NCI-H2029 treated with DMSO at 0.1 percent for 48 hours (cell line): ENCODE measurements around the gene KRT7.
A peak's percentile ranks its signal among the peaks of the same experiment; 100 is the strongest.

Source experiments
- DNase-seq: peaks from one replicate; lab custom pipeline; 2025; lab: John Stamatoyannopoulos, UW

The KRT7 gene

DNA sequence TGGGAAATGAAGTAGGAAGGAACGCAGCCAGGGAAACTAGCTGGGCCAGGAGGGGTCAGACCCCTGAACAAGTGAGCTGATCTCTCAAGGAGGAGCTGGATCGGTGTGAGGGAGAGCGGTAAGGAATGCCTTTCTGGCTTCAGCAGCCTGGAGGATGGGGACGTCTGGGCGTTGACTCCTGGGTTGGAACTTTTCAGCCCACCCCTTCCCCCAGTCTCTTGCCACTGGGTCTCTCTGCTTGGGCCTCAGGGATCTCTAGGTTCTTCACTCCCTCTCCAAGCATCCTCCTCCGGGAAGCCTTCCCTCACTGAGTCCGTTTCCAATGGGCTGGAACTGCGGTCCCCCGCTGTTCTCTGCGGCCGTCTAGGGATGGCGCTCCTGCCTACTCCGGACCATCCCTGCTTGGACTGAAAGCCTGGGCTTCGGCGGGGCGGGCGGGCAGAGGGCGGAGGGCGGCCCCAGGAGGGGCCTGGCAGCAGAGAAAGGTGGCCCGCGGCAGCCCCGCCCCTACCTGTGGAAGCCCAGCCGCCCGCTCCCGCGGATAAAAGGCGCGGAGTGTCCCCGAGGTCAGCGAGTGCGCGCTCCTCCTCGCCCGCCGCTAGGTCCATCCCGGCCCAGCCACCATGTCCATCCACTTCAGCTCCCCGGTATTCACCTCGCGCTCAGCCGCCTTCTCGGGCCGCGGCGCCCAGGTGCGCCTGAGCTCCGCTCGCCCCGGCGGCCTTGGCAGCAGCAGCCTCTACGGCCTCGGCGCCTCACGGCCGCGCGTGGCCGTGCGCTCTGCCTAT, at the start of gene KRT7:
Gene KRT7 (plus strand): TSS at position 570 of the 788 bp plus-strand sequence. CDS start 54 bp downstream, at position 624.
- no peak for DNase-seq

DNA sequence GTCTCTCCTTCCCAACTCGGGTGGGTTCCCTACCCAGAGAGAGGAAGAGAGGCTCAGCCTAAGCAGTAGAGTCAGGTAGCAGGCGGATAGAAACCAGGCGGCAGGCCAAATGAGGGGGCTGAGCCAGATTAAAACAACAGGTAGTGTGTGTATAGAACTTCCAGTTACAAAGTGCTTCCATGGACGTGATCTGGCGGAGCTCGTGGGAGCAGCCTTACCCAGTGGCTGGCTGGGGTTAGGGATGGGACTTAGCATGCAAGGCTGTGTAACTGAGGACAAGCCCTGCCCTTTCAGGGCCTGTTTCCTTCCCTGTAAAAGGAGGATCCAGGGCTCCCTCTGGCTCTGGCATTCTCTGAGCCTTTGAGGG, 49.5 kb upstream of the KRT7 start:
- peak; percentile 50 for DNase-seq

DNA sequence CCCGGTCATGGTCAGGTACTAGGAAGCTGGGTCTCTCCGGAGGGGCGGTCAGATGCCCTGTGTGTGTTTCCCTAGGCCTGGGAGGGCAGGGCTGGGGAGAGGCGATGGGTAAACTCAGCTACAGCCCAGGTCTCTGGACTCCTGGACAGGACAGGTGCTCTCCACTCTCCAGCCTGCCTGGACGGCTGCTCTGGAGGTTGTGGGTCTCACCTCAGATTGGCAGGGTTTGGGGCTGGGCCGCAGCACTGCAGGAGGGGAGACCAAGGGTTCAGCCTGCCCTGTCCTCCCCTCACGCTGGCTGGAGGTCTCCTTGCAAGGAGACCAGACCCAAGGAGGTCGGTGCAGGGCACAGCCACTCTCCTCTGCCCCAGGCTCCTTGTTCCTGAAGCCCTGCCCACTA, 49.1 kb upstream of the KRT7 start:
- no peak for DNase-seq

DNA sequence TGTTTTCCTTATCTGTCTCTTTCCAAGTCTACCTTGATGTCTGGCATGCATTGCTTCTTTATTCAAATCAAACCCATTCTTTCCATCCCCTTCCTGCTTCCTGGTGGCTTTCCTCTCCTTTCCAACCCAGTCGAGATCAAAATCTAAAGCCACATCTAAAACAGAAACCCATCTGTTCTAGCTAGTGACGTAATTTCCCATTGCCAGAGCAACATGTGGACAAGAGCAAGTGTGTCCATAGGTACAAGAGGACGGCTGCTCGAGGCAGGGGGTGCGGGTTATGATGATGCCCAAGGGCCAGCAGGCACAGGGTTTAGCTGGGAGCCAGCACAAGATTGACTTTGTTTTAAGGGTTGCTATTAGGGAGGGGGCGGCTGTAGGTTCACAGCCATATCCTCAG, 48.2 kb upstream of the KRT7 start:
- no peak for DNase-seq

DNA sequence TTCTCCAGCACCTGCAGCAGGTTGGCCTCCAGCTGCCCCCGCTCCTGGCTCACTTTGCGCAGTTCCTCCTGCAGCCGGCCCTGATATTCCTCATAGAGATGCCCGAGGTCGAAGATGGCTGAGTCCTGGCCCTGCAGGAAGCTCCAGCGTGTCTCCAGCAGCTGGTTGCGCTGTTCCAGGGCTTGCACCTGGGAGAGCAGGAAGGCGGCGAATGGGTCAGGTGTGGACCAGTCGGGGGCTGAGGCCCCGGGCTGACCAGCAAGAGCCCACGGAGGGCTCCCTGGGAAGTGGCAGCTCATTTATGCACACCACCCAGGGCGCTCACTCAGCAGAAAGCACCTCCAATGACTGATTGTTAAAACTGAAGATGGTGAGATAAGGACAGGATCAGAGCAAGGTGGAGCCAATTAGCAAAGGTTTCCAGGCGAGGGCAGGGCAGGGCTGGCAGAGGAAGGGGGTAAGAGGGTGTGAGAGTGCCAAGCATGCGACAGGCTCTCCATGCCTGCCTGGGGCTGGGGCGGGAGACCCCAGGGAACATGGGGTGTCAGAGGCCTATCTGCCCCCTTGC, 47.6 kb upstream of the KRT7 start:
- DNase-seq, result no peak

DNA sequence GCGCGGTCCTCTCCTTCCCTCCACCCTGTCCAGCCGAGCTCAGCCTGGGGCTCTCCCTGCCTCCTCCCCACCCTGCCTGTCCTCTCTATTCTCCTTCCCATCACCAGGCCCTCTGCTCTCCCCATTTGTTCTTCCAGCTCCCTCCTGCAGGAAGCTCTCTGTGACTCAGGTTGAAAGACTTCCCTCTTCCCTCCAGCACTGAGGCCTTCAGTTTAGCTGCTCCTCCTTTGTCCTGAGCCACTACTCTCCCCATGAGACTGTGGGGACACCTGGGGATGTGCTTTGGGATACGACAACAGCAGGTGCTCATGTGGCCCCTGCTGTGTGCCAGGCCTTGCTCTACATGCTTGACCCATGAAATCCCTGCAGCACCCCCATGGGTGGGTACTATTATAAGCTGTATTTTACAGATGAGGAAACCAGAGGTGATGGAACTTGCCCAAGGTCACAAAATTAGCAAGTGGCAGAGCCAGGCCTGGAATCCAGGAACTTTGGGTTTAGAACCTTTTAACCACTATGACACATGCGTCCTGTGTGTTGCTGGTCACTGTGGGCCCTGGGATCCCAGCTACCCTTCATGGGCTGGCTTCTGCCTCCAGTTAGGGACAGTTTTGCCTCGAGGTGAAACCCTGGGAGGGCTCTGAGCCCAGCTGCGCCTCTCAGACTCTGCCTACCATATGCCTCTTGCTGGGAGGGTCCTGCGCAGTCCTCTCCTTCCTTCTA, 46.8 kb upstream of the KRT7 start:
- DNase-seq, result no peak

DNA sequence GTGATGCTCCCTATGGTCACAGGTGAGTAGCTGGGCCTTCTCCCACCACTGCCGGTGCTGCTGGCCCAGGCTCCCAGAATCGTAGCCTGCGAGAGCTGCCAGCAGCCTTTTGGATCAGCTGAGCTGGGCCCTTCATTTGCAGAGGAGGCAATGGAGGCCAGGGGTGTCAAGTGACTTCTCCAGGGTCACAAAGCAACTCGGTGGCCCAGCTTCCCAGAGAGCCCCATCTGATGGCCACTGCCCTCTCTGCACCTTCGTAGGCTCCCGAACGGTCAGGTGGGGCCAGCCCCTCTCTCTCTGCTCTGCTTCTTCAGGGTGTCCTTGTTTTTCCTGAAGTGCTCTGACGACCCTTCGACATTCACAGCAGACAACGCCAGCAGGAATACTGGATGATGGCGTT, 45.8 kb upstream of the KRT7 start:
- no peak for DNase-seq

DNA sequence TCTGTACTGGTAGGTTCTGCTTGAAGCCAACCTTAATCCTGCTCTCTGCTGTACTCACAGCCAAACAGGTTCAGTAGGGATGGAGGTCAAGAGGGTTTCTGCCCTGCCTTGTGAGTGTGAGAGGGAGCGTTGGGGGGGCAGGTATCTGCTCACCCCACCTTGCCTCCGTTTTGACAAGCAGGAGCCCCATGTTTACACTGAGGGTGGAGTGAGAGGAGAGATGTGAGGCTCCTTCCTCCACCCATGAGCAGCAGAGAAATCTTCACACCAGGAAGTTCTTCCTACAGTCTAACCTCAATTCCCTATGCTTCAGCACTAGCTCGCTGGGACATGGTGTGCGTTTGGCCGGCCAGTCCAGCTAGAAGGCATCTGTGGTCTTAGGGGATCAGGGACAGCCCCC, 45.4 kb upstream of the KRT7 start:
- no peak for DNase-seq

DNA sequence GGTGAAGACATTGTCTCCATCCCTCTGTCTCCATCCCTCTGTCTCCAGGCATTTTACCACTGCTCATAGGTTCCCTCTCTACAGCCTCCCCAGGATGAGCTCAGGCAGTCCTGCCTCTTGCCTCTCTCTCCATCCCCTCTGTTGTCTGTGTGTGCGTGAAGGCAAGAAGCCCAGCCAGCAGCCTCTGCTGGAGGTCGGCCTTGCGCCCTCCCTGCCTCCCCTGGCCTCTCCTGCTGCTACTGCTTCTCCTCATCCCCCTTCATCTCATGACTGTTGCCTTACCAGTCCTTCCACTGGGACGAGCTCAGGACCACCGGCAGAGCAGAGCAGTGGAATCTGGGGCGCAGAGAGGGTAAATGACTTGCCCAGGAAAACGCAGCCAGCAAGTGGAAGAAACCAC, 44.4 kb upstream of the KRT7 start:
- DNase-seq, result no peak

DNA sequence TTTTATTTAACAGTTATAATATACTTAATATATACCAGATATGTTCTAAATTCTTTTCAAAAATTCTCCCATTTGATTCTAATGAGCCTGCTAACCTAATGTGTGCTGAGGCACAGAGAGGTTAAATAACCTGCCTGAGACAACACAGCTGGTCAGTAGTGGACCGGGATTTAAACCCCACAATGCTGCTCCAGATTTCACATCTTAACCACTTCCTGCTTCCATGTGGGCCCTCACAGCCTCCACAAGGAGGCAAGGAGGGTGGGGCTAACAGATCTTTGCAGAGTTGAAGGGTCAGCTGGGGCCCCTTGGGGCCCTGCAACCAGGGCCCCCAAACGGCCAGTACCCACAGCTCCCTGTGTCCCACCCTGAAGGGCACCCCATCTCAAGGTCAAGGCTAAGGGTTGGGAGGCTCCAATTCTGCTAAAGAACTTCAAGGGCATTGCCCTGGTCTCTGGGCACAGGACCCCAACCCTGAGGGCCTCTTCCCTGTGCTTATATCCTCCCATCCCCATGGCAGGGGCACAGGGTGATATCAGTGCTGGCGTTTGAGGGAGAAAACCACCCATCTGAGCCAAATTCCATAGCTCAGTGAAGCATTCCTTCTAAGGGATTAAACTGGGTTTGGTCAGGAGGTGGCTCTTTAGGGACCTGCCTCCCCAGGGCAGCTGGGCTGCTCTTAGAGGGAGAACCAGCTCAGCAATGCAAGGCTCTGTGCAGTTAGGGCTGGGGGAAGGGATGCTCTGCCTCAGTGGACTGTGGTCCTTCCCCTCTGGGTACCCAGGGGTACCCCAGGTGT, 43.5 kb upstream of the KRT7 start:
- no peak for DNase-seq

DNA sequence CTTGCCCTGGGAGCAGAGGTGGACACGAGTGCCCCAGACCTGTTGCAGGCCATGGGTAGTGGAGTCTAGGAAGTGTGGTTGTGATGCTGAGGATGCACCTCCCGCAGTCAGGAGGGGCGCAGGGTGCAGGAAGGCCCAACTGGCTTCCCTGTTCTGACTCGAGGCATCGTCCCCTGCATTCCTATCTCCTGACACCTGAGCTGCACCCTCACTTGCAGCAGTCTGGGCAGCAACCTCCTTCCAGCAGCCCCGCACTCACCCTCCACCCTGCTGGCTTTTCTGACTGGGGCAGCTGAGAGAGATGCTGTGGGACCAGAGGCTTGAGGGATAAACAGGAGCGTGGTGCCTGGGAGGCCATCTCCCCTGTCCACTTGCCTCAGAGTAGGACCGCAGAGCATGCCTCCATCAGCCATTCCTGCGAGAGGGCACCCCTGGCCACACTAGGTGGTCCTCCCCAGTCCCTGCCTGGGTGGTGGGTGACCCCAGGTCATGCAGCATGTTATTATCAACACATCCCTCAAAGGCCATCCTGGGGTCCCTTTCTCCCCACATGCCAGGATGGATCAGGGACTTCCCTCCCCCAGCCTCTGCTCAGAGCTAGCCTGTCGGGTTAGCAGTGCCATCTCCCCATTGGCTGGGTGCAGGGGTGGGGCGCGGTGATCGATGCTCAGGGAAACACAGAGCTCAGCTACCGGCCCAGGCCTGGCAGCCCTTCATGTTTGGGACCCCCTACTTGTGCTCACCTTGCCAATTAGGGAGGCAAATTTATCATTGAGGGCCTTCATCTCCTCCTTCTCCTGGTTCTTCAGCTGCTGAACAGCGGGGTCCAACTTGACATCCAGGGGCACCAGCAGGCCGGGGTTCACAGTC, 41.9 kb upstream of the KRT7 start:
- DNase-seq, result no peak

DNA sequence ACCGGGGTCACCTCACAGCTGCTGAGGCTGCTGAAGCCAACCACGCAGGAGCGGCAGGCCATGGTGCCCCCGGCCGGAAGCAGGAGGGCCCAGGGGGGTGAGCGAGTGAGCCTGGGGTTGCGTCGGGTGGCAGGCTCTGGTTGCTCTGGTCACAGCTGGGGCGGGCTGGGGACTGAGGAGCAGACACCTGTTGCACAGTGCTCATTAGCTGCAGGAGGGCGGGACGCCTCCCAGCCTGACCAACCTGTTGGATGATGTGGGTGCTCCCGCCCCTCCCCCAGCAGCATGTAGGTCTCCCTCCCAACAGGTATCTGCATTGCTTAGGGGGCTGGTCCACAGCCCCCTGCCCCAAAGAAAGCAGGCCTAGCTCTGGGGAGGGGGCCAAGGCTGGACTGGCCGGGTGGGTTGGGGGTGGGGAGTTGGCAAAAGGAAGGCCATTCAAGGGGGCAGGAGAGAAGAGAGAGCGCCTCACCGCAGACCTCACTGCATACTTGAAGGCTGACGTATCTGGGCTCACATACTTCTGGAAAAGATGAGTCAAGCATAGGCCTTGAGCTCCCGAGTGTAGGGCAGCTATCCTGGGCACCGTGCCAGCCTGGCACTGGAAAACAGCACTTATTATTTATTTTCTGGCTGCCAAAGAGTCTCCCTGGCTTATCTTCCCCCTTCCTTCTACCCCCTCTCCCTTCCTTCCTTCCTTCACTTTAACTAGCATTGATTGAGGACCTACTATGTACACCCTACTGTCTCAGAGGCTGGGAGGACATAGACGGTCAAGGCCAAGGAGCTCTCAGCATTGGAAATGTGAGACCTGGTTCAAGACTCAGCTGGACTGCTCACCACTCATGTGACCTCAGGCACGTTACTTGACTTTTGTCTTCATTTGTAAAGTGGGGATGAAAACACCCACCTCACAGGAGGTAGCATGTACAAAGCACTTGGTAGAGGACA, 40.9 kb upstream of the KRT7 start, which contains the start of gene KRT80:
Gene KRT80 (minus strand): TSS at position 174 of the 951 bp plus-strand sequence. CDS start 112 bp downstream, at position 62.
- peak; percentile 91 for DNase-seq

DNA sequence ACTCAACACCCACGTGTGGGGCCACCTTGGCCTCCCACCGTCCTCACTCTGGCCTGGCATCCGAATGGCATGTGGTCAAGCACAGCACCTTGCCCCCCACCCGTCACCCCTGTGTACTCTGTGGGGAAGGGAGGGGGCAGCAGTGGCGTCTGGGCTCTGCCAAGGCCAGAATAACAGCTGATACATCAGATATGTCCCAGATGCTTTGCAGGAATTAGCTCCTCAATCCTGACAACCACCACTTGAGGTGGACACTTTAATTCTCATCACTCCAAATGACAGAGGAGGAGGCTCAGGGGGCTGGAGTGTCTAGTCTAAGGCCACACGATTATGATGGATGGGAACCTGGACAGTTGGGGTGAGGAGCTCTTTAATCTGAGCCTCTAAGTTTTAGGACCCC, 39.5 kb upstream of the KRT7 start:
- DNase-seq, result no peak

DNA sequence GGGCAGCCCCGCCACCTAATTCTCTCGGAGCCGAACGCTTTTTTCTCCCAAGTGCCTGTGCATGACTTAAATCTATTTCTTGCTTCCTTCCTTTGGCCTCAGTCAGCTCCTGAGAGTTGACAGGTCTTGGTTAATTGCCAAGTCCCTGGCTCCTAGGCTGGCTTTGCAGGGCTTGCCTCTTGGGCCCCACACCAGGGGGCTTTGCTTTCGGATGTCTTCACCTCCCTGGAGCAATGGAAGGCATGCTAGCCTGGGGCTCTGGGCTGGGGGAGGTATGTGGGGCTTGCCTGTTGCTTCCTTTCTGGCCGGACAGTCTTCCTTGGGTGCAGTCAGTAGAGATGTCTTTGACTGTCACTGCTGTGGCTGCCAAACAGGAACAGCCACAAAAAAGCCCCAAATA, 39.1 kb upstream of the KRT7 start:
- DNase-seq, result no peak

DNA sequence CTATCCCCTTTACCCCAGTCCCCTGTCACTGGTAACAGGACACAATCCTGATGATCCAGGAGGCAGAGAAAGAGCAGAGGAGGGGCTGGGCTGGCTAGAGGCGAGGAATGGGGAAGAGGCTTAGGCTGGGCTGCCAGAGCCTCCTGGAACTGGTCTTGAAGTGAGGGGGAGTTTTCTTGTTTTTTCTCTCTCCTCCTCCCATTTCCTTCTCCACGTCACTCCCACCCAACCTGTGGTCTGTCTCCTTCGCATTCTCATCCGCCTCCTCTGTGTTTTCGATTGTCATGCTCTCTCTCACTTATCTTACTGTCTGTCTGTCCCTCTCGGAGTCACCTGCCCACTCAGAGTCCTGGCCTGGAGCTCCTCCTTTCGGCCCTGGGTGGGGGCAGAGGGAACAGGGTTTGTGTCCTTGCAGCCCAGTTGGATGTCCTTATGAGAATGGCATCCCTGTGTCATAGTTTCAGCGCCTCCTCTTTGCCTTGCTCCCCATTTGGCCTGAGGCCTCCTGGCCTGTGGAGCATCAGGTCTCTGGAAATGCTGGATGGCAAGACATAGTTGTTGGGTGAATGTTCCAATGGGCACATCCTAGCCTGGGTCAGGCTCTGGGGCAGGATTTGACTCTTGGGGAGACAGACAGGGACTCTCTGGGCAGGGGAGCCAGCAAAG, 37.8 kb upstream of the KRT7 start:
- no peak for DNase-seq

DNA sequence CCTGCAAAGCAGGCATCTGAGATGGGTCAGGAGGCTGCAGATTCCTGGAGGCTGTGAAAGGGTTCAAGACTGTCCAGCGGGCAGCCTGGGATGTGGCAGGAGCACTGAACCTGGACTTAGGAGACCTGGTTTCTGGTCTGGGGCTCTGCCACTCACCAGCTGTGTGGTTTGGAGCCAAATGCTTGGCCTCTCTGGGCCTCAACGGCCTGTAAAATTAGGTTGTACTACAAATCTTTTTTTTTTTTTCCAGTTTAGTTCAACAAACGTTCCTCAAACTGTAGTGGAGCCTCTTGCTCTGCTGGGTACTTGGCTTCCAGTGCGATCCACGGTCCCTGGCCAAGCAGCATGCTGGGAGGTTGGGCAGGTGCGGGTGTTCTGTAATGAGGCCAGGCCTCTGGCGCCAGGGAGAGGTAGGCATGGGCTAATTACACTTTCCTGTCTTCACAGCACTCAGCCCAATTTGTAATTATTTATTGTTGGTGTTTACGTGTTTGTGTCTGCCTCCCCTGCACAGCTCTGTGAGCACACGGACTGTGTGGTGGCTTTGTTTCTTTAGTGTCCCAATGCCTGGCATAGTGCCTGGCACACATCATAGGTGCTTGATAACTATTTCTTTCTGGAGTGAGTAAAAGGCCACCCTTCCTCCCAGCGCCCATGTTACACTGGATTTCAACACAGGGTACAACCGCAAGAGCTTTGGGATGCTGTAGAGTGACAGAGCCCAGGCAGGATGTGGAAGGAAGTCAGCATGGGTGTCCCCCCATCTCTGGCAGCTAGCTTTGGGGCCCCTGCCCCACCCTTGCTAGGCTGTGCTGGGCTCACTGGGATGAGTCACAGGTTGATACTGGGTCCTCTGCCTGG, 35.4 kb upstream of the KRT7 start:
- no peak for DNase-seq

DNA sequence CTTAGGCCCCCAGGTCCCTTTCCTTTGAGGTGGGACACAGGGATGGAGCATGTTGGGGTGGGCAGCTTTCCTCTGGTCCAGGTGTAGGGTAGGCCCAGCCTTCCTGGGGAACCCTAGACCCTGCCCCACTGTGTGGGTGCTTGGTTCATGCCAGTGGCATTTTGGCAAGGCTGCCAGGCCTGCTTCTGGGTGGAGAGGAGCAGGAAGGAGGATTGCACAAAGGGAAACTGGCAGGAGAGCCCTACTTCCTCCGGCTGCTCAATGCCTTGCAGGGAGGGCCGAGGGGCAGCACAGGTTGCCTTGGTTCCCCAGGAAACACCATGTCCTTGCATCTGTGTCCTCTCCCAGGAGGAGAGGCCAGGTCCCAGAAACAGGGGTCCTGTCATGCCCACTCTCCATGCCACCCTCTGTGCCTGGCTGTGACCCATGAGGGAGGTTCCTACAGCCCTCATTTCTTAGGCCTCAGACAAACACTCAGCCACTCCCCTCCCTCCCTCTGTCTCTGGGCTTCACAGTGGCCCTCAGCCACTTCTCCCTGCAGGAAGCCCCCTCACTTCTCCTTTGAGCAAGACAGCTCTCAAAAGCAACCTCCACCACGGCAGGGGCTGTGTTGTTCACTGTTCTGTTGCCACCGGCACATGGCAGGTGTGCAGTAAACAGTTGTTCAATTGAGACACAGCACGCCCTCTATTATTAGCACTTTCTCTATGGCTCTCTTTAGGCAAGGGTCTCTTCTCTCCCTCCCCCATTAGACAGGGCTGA, 34.4 kb upstream of the KRT7 start:
- no peak for DNase-seq
